Measurements from ENCODE around the gene NAB1. TPM values are rescaled to one million over a fixed set of nuclear protein-coding genes. Genes with fewer than 3 reads are reported as not detected.

NAB1 gene
- polyA plus RNA-seq, 3 donors from 2014 or later: 1.4 to 3.8 (median 3.3) TPM

DNA sequence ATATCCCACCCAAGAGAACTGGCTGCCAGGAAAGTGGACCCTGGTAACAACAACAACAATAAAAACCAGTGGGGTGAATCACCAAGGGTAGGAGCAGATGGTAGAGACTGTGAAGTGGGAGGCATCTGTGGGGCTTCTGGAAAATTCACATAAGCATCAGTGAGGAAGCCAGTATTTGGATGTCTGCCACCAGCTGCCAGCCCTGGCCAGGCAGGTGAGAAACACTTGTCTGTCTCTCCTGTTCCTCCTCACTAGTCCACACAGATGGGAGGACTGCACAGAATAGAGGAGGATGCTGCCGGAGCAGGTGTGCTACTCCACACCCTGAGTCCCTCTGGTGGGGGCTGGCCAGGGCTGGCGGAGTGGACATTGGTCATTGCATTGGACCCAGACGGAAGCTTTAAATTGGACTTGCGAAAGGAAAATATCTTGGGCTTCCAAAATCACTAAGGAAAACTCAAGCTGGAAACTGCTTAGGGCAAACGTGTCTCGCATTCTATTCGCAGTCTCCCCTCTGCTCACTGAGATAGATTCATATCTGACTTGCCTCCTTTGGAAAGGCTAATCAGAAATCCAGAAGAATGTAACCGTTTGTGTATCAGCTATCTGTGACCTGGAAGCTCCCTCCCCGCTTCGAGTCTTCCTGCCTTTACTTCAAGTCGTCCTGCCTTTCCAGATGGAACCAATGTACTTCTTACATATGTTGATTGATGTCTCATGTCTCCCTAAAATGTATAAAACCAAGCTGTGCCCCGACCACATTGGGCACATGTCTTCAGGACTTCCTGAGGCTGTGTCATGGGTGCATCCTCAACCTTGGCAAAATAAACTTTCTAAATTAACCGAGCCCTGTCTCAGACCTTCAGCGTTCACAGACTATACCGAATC is 69.1 kb downstream of the NAB1 start:
- Mint-ChIP-seq H3K27me3 (ENCODE audit: low read depth in 3 of 3) (peaks cover 0 to 7% (median 5%) of the 10 kb centered on the region in 3 donors), H3K36me3 (no peaks in the 10 kb centered on the region), H3K4me1 (no peaks in the 10 kb centered on the region), H3K4me3 (no peak overlapping the region), H3K27ac (no peak overlapping the region), H3K9me3 (no peaks in the 10 kb centered on the region)
- DNase-seq: no peak

DNA sequence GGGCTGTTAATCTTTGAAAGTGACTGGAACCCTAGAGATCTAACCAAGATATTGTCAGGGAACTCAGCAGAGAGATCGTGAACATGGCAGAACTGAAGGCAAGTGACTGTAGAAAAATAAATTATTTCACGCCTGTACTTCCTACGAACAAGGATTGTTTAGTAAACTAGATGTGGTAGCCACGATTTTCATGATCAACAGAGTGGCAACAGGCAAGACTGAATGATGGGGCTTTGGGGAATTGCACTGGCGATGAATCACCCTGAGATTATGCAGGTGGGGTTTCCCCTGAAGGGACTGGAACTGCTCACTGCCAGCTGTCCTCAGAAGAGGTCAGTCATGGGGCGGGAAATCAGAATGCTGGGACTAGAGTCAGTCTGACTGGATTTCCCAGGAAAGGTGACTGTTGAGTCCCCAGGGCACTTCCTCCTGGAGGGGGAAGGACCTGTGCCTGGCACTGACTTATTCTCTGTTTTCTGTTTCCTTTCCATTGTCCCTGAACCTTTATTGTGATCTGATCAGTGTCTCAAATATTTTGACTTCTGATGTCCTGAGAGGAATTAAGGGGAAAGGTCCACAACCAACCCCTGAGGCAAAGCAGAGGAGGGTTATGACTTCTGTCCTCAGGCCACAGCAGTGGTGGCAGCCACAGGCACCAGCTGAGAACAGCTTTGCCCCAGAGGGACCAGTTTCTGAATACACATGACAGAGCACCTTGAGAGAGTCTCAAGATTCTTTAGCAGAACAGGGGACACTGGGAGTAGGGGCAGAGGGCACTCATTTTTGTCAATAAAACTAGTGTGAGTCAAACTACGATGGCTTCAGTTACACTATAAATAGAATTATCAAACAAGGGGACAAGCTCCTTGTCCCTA is 70.0 kb downstream of the NAB1 start:
- H3K27ac Mint-ChIP-seq: no peak overlapping the region
- H3K9me3 Mint-ChIP-seq: no peaks in the 10 kb centered on the region
- no peaks in the 10 kb centered on the region for H3K4me1 Mint-ChIP-seq
- no peak for DNase-seq
- H3K27me3 Mint-ChIP-seq (ENCODE audit: low read depth in 3 of 3): peaks cover 0 to 7% (median 5%) of the 10 kb centered on the region in 3 donors
- H3K4me3 Mint-ChIP-seq: no peak overlapping the region
- H3K36me3 Mint-ChIP-seq: no peaks in the 10 kb centered on the region

DNA sequence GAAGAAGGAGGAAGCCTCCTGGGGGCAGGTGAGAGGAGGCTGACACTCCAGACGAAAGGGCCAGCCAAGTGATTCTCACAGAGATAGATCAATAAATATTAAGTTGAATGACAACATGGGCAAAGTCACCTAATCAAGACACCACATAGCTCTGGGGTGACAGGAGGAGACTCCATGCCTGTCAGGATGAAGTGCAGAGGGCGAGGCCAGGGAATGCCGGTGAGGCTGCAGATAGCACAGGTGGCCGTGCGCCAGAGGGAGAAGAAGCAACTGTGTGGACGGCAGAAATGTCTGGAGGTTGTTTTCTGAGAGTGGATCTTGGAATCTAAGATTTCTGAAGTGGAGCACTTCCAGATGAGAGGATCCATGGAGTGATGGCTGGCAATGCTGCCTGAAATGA is 71.4 kb downstream of the NAB1 start:
- Mint-ChIP-seq H3K36me3 (no peaks in the 10 kb centered on the region), H3K27ac (no peak overlapping the region), H3K27me3 (ENCODE audit: low read depth in 3 of 3) (peaks cover 0 to 10% (median 5%) of the 10 kb centered on the region in 3 donors), H3K9me3 (no peaks in the 10 kb centered on the region), H3K4me1 (no peaks in the 10 kb centered on the region), H3K4me3 (no peak overlapping the region)
- no peak for DNase-seq

DNA sequence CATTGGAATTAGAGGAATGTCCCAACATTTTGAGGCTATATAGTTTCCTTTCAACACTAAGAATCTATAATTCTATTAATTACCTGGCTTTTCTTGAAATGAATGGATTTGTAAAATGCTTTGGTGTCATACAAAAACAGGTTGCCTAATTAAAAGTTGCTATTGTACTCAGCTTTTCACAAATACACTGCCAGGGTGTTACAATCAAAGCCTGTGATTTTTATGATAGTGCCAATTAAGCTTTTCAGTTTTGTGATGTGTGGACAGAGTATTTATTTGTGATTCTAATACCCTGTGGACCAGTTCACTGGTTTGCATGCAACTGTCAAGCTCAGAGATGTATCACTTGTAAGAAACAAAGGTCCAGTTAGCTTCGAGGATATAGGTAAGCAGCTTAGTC is 71.8 kb downstream of the NAB1 start:
- H3K4me3 Mint-ChIP-seq: no peak overlapping the region
- no peak for DNase-seq
- H3K36me3 Mint-ChIP-seq: no peaks in the 10 kb centered on the region
- no peaks in the 10 kb centered on the region for H3K9me3 Mint-ChIP-seq
- H3K4me1 Mint-ChIP-seq: no peaks in the 10 kb centered on the region
- H3K27ac Mint-ChIP-seq: no peak overlapping the region
- peaks cover 0 to 14% (median 5%) of the 10 kb centered on the region in 3 donors for H3K27me3 Mint-ChIP-seq (ENCODE audit: low read depth in 3 of 3)

DNA sequence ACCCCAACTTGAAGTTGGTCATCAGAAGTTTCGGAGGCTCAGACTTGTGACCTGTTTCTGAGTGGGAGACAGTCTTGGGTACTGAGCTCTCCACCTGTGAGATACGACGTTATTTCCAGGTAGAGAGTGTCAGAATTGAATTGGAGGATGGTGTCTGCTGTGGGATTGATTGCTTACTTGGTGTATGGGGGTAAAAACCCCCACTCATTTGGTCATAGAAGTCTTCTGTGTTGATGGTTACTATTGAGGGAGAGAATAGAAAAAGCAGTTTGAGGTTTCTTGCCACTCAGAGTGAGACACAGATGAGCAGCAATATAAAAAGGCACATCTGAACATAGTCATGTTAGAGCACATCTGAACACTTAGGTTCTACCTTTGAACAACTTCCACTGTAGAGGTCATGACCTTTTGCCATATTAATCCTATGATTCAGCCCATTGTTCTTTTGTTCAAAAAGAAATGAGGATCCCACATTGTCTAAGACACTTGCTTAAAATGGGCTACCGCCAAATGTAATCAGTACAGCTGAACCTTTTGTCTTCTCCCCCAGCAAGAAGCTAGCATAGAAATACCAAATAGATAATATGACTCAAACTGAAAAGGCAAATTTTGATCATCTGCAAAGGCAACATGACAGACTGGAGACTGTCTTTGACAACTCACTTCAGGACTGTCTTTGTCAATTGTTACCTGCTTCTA is 73.3 kb downstream of the NAB1 start:
- Mint-ChIP-seq H3K36me3 (no peaks in the 10 kb centered on the region), H3K4me1 (no peaks in the 10 kb centered on the region), H3K27ac (no peak overlapping the region), H3K9me3 (no peaks in the 10 kb centered on the region), H3K4me3 (no peak overlapping the region), H3K27me3 (ENCODE audit: low read depth in 3 of 3) (peaks cover 0 to 12% (median 5%) of the 10 kb centered on the region in 3 donors)
- no peak for DNase-seq

DNA sequence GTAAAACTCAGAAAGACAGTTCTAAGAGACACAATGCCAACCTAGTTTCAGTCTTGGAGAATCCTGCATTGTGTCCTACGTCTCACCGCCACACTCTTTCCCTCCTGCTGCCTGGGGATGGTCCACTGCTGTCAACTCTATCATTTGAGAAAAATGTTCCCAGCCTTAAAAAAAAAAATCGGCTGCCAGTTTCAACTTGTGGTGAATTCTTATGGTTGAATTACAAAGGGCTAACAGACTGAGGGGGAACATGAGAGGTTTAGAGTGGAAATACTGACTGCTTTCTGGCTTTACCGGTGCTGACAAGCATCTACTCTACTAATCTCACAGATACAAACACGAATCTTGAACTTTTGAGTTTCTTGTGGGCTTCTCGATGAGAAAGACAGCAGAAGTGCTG is 74.0 kb downstream of the NAB1 start:
- Mint-ChIP-seq H3K27me3 (ENCODE audit: low read depth in 3 of 3) (peaks cover 0 to 12% (median 5%) of the 10 kb centered on the region in 3 donors), H3K9me3 (no peaks in the 10 kb centered on the region), H3K36me3 (peaks cover 0 to 1% (median 0%) of the 10 kb centered on the region in 3 donors), H3K4me1 (no peaks in the 10 kb centered on the region), H3K4me3 (no peak overlapping the region), H3K27ac (no peak overlapping the region)
- no peak for DNase-seq

DNA sequence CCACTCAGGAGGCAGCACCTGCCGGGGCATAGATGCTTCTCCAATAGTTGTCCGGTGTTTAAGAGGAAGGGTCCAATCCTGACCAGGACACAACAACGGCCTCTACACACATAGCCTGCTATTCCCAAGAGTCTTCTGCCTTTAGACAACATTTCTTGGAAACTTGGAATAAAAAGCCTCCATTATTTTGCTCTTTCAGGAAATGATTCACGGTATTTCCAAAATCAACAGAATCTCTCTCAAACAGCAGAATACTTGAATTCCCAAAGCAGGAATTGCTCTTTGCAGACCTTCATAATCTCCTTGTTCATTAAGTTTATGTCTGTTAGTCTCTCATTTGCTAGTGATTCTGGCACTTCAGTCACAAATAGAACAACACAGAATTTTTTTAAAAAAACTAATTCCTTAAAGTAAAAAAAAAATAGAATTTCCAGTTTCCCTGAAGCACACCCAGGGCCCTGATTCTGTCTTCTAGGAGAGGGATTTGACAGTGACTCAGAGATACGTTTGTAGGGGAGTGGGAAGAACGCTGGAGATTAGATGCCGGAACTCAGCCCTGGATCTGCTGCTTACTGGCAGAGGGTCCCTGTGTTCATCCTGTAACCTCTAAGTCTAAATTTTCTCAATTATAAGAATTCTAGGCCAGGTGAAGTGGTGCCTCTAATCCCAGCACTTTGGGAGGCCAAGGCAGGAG is 74.7 kb downstream of the NAB1 start:
- Mint-ChIP-seq H3K9me3 (no peaks in the 10 kb centered on the region), H3K4me1 (no peaks in the 10 kb centered on the region), H3K36me3 (peaks cover 0 to 4% (median 0%) of the 10 kb centered on the region in 3 donors), H3K27me3 (ENCODE audit: low read depth in 3 of 3) (peaks cover 0 to 12% (median 6%) of the 10 kb centered on the region in 3 donors), H3K4me3 (no peak overlapping the region), H3K27ac (no peak overlapping the region)
- no peak for DNase-seq

DNA sequence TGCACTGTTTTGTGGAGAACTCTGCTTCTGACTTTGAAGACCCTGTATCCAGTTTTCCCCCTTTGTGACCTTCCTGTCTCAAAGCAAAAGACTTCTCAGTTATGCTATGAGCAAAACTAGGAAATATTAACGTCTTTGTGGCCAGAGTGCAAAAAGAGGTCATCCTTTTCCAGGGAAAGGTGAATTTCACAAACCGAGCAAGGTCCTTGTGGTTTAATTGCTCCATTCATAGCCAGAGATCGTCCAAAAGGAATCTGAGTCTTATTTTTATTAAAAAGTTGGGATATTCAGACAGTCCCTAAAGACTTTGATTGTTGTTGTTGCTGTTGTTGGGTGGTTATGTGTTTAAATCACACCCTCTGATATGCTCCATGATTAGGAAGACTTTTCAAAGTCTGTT is 77.4 kb downstream of the NAB1 start:
- Mint-ChIP-seq H3K27ac (no peak overlapping the region), H3K36me3 (peaks cover 0 to 8% (median 0%) of the 10 kb centered on the region in 3 donors), H3K9me3 (no peaks in the 10 kb centered on the region), H3K4me3 (no peak overlapping the region), H3K27me3 (ENCODE audit: low read depth in 3 of 3) (peaks cover 0 to 9% (median 3%) of the 10 kb centered on the region in 3 donors), H3K4me1 (no peaks in the 10 kb centered on the region)
- DNase-seq: no peak

DNA sequence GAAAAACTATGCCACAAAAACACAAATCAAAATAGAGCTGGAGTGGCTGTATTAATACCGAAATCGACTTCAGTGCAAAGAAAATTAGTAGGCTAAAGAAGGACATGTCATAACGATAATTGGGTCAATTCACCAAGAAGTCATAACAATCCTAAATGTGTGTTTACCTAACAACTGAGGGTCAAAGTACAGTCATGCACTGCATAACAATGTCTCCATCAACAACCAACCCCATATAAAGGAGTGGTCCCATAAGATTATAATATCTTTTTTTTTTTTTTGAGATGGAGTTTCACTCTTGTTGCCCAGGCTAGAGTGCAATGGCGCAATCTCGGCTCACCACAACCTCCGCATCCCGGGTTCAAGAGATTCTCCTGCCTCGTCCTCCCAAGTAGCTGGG is 87.5 kb downstream of the NAB1 start:
- Mint-ChIP-seq H3K4me1 (no peaks in the 10 kb centered on the region), H3K4me3 (no peak overlapping the region), H3K27ac (no peak overlapping the region), H3K9me3 (peaks cover 0 to 1% (median 0%) of the 10 kb centered on the region in 6 donors), H3K36me3 (no peaks in the 10 kb centered on the region), H3K27me3 (ENCODE audit: low read depth in 3 of 3) (peaks cover 2 to 5% (median 4%) of the 10 kb centered on the region in 3 donors)
- no peak for DNase-seq

DNA sequence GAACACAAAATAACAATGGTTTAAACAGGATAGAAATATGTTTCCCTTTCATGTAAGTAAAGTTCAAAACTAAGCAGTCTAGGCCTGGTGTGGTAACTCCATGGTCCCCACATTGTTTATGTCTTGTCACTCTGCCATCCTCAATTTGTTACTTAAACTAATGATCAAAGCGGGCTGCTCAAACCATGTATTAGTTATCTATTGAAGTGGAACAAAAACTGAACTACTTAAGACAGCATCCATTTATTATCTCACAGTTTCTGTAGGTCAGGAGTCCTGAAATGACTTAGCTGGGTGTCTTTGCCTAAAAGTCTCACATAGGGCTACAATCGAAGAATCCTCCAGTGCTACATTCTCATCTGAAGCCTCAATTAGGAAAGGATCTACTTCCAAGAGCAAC is 91.6 kb downstream of the NAB1 start:
- Mint-ChIP-seq H3K9me3 (peaks cover 0 to 1% (median 0%) of the 10 kb centered on the region in 6 donors), H3K27ac (no peak overlapping the region), H3K4me1 (no peaks in the 10 kb centered on the region), H3K36me3 (no peaks in the 10 kb centered on the region), H3K4me3 (no peak overlapping the region), H3K27me3 (ENCODE audit: low read depth in 3 of 3) (peaks cover 2 to 5% (median 4%) of the 10 kb centered on the region in 3 donors)
- no peak for DNase-seq
